Stimulated activated CD4-positive, alpha-beta T cell treated with anti-CD3 and anti-CD28 coated beads, Interleukin-2, amount 100 ng/mL, for 4 hours (primary cell): Measurements from ENCODE around the gene THSD1.
"Not testable (repeated sequence)": the region's sequence is repeated elsewhere in the genome, so short reads cannot be mapped to it uniquely, and the experiment has no call there.

Experiments
- DNase-seq: peaks from one replicate; pipeline ENCODE4 v3.0.0-alpha.2; 2020; ENCODE audit warnings: low read depth

The THSD1 gene

DNA sequence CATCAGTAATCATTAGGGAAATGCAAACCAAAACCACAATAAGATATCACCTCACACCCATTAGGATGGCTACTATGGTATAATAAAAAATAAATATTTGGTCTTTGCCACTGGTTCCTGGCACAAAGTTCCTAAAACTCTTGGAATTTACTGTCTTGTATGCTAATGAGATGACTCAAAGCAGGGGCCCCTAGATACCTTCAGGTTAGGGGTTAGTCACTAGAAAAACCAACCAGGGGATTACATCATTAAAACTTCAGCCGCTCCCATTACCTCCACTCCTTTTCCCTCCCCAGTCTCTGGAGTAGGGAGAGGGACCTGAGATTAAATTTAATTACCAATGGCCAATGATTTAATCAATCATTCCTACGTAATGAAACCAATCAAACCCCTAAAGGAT, 49.6 kb downstream of the THSD1 start:
- DNase-seq: no peak

DNA sequence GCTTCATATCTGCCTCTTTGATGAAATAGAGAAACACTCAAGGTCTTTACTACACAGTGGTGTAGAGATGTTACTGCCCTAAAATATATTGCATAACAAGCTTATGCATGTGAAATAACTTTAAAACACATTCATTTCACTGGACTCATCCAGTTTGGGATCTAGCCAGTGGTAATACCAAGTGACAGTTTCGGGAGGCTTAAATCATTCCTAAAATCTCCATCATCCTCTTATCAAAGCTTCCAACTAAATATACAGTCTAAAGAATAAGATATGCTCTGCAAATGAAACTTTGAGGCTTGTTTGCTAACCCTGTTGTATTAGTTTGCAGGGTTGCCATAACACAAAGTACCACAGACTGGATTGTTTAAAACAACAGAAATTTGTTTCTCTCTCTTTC, 52.8 kb downstream of the THSD1 start:
- DNase-seq: no peak

DNA sequence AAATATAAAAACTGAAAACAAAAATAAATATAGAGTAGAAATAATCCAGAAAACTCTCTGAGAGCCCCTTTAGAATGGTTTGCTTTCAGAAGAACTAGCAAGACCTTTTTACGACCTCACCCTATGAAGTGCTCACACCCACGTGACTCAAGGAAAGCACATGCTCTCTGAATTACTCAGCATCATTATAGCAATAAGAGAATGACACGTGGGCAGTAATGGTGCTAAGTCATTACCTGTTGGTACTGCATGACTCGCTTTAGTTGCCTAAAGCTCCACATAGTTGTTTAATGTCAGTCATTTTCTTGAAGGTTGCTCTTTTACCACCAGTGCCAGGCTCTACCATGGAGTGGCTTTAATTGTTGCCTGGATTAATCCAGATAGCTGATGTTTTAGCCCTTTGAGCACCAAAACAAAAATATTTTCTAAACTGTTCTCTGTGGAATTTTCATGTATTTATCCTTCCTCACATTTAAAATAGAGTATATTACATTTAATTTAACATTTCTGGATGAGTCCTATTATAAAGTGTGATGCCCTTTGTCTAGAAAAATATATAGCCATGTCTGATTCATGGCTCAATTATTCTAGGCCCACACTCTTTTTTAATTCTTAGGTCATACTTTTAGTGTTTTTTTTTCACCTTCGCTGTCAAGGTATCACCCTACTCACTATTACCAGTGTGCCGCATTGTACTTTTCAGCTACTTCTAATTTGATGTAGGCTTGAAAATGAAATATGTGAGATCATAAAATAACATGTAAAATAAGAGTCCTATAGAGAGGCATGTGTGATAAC, 56.8 kb downstream of the THSD1 start:
- peak; percentile 1 for DNase-seq

DNA sequence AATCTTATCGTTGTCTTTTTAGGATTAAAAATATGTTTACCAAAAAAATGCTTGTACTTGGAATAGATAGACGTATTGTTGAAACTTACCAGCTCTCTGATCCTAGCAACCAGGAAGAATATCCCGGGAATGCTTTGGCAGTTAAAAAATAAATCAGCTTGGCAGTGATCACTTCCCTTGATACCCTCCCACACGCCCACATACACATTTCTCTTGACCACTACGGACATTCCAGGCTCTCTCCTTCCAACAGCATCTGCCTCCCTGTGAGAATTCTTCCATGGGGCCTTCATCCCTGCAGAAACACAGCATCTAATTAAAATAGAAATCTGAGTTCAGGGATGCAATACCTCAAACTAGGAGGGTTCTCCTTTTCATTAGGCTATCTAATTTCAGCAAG, 57.9 kb downstream of the THSD1 start:
- DNase-seq: no peak

DNA sequence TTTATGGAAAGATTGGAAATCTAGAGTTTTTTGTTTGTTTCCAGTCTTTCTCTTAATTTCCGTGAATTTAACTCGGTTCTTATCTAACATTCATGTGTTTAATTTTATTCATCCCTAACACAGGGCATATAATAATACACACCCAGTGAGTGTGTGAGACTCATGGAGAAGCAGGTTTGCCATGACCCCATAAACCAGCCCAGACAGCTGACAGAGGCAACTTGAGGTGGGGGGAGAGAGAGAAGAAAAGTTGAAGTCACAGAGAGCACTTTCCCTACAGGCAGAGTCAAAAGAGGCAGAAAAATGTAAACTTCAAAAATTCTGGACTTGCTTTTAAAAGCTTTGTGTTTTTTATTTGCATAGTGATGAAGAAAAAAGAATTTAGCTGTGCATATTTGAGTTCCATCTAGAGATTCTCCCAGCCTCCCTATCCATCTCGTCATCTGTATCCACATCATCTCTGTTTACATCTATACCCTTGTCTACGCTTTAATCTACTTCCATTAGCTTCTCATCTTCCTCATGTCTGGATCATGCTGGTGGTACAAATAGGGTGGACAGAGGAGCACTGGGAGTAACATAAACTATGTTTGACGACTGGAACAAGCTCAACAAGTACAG, 60.2 kb downstream of the THSD1 start:
- no peak for DNase-seq

DNA sequence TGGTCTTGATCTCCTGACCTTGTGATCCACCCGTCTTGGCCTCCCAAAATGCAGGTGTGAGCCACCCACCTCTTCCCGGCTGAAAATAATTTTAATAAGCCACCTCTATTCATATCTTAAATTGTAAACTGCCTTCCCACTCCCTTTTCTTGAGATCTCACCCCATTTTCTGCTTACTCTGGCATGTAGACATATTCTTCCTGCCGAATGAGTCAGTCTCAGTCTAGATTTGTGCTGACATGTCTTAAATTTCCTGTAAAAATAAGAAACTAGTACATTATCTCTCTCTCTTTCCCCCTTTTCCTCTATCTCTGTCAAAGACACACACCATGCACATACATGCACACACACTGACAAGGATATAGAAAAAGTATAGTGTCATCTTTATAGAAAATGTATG, 60.9 kb downstream of the THSD1 start:
- no peak for DNase-seq

DNA sequence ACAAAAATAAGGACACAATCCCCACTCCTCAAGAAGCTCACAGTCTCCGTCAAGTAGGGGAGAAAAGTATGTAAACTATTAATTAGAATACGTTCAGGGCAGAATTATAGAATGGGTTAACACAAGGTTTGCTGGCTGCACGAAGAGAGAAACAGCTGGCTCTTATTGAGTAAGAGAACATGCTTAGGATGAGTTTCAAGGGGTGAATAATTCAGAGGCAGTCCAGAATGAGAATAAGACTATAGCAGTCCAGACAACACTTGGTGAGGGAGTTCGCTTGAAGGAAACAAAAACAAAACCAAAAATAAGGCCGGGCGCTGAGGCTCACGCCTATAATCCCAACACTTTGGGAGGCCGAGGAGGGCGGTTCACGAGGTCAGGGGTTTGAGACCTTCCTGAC, 61.9 kb downstream of the THSD1 start:
- no peak for DNase-seq

DNA sequence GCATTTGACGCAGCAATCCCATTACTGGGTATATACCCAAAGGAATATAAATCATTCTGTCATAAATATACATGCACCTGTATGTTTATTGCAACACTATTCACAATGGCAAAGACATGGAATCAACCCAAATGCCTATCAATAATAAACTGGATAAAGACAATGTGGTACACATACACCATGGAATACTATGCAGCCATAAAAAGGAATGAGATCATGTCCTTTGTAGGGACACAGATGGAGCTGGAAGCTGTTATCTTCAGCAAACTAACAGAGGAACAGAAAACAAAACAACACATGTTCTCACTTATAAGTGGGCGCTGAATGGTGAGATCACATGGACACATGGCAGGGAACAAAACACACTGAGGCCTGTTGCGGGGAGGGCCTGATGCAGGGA, 63.8 kb downstream of the THSD1 start:
- DNase-seq: not testable (repeated sequence)

DNA sequence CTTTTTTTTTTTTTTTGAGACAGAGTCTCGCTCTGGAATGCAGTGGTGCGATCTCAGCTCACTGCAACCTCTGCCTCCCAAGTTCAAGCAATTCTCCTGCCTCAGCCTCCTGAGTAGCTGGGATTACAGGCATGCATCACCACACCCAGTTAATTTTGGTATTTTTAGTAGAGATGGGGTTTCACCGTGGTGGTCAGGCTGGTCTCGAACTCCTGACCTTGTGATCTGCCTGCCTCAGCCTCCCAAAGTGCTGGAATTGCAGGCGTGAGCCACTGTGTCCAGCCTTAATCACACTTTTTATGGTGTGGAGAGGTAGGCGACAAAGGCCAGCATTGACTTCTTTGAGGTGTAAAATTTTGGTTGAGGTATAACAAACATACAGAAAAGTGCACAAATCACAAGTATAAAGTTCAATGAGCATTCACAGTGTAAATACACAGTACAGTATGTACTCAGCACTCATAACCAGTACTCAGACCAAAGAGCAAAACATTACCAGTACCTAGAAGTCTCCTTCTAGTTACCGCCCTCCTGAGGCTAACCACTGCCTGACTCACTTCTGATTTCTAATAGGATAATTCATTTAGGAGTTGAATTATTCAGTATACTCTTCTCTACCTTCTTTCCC, 68.0 kb downstream of the THSD1 start:
- DNase-seq: not testable (repeated sequence)

DNA sequence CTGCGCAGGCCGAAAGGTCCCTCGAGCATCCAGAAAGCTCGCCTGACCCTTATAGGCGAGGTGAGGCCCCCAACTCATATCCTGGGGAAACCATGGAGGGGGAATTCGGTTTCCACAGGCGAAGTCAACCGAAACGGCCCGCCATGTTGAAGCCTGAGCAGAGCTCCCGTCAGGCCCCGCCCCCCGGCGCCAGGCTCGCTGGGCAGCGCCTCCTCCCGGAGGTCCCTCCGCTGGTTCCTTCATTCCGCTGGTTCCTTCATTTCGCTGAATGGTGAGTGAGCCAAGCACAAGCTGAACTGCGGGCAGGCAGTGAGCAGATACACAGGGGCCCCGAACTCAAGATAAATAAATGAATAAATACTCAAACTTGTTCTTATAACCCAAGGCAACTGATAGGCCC, 71.9 kb downstream of the THSD1 start:
- not testable (repeated sequence) for DNase-seq

DNA sequence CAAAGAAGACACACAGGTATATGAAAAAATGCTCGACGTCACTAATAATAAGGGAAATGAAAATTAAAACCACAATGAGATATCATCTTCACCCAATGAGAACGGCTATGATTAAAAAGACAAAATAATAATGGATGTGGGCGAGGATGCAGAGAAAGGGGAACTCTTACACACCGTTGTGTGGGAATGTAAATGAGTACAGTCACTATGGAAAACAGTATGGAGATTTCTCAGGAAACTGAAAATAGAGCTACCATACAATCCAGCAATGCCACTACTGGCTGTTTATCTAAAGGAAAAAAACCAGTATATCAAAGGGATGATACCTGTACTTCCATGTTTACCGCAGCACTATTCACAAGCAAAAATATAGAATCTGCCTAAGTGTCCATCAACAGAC, 74.1 kb downstream of the THSD1 start:
- DNase-seq: not testable (repeated sequence)
